HG03064 (cell line): ENCODE results near the gene CNDP2.
A peak's percentile ranks its signal among the peaks of the same experiment; 100 is the strongest.
"Not testable (repeated sequence)": the region's sequence is repeated elsewhere in the genome, so short reads cannot be mapped to it uniquely, and the experiment has no call there.

Source experiments
- ATAC-seq: cut with Tn5 transposase; IDR thresholded peaks from one replicate; pipeline ENCODE4 v1.9.1; 2021; ENCODE audit warnings: low read depth; ENCODE audit not compliant: unreplicated experiment

The CNDP2 gene

DNA sequence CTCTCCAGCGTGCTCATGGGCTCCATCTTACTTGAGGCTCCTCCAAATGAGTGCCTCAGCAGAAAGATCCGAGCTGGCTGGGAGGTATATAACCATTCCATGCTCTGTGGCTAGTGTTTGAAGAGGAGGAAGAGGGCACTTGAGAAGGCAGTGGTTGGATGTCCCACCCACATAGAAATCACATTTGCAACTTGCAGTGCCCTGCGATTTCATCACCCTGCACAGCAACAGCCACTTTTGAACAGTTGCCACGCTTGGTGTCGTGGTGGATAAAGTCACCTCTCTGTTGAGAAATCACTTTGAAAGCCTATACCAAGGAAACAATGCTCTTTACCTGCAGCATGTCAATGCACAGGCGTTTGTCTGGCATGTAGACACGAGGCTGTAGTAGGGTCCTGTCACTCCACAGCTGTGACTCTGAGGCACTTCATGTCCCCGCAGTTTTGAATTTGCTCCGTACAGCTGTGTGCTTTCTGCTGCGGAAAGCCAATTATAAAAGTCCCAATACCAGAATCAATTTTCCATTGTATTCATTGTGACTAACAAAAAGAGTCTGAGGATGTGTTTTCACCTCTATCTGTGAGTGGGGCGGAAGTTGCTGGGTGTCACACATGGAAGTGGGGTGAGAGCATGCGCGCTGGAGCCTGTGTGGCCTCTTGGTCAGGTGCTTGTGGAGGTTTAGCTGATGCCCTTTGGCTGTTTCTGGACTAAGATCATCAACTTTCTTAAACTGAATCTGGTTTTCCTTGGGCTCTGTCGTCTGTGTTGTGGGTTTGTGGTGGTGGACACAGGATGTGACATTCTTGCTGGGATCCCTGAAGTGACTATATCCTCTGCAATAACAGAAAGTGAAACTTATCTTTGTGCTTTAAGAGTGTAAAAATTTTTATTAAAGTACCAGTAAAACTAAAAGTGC is 2.8 kb downstream of the CNDP2 start:
- peak; percentile 25 for ATAC-seq

DNA sequence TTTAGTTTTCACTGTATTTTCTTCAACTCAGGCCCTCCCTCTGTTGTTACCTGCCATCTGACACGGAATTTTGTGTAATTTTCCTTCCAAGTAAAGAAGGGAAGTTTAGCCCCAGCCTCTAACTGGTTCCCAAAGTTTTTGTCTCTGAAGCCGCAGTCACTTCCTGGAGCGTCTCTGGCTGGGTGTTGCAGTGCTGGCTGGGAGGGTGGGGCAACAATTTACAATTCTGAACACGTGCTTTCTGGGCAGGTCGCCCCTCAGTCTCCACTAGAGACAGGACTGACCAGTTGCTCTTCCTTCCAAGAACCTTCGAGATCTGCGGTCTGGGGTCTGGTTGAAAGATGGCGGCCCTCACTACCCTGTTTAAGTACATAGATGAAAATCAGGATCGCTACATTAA is 3.5 kb downstream of the CNDP2 start:
- peak; percentile 41 for ATAC-seq

- no peak for ATAC-seq
Observed at GRCh38 chr18:74500372-74500771, 4.2 kb downstream of the CNDP2 start.

GRCh38 chr18:74500774-74501173 is 4.6 kb downstream of the CNDP2 start:
- ATAC-seq, result not testable (repeated sequence)

GRCh38 chr18:74501386-74501785 is 5.2 kb downstream of the CNDP2 start:
- ATAC-seq, result no peak

GRCh38 chr18:74503137-74503536 is 7.0 kb downstream of the CNDP2 start:
- no peak for ATAC-seq

GRCh38 chr18:74505776-74506175 is 9.6 kb downstream of the CNDP2 start:
- ATAC-seq, result no peak

DNA sequence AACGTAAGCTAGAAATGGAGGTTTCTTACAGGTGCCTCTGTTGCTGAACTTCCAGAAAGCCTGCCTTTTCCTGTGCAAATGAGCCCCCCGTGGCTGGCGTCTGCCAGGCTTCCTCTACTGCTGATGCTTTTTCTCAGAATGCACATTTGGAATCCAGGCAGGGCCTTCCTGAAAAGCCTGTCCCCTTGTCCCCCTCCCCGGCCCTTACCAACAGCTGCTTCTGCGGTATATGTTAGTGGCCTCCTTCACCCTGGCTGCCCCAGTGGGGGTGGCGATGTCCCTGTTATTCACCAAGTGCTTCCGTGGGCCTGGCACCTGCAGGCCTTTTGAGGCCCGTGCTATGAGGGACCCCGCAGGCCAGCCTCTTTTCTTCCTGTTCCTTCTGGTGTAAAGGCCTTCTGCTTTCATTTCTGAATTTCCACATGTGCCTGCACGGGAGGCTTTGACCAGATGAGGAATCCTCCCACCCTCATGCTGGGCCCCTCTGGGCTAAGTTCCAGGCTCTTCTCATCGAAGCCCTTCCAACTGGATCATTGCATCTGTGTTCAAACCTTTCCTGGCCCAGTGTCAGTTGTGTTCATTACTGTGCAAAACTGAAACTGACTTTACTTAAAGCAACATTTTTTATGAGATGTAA is 10.4 kb downstream of the CNDP2 start:
- no peak for ATAC-seq

DNA sequence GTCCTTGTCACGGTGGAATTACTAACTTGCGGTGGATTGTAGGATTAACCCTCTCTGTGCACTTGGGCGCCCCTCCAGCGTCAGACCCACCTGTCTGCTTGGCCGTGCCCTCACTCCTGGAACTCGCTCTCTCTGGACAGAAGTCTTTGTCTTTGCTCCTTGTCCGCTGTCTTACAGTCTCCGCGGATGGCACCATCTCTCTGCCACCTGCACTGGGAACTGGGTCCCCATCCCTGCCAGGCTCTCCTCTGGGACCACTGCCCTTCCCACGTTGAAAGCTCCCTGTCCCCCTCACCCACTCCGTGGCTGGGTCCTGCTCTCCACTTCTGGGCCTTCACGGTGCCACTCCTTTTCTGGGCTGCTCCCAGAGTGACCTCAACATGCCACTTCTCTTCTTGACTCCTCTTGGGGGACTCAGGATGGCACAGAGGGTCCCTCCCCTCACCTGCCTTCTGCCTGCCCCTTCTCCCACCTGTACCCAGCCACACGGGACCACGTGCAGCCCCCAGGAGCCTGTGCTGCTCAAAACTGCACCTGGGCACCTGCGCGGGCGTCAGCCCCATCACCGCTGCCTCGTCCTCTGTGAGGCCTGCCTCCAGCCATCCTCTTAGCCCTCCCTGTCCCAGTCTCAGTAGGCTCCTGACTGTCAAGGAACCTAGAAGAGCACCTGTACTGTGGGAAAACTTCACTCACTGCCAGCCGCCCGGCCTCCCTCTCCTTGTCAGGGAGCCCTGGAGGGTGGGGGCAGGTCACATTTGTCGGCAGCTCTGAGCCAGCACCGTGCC is 11.1 kb downstream of the CNDP2 start:
- ATAC-seq, result no peak

GRCh38 chr18:74507927-74508326 is 11.8 kb downstream of the CNDP2 start:
- ATAC-seq, result no peak

GRCh38 chr18:74508366-74508765 is 12.2 kb downstream of the CNDP2 start:
- ATAC-seq, result no peak

GRCh38 chr18:74508821-74509225 is 12.7 kb downstream of the CNDP2 start:
- no peak for ATAC-seq

GRCh38 chr18:74509856-74510769 is 13.9 kb downstream of the CNDP2 start:
- ATAC-seq, result no peak

DNA sequence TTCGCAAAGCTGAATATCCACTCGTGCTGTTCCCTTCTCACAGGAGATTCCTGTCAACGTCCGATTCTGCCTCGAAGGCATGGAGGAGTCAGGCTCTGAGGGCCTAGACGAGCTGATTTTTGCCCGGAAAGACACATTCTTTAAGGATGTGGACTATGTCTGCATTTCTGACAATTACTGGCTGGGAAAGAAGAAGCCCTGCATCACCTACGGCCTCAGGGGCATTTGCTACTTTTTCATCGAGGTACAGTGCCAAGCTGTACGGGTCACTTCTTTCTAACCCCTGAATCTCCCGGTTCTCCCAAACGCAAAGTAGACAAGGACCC is 14.6 kb downstream of the CNDP2 start:
- no peak for ATAC-seq

DNA sequence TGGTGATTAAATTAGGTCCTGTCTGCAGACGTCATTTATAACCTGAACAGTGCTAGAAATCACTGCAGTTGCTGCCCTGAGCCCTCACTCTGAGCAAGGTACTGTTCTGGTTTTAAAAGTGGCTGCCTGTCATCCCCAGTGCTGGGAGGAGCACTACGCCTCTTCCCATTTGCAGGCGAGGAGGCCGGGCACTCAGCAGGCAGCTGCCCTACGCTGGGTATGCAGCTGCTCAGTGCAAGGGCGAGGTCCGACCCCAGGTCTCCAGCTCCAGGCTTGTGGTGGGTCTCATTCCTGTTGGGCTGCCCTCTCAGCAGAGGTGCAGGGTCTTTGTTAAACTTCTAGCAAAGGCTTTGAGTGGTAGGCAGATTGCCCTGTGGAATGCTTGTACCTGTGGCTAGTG is 15.7 kb downstream of the CNDP2 start:
- no peak for ATAC-seq

GRCh38 chr18:74512321-74513053 is 16.3 kb downstream of the CNDP2 start:
- ATAC-seq, result no peak

- no peak for ATAC-seq
Observed at GRCh38 chr18:74513149-74513882, 17.2 kb downstream of the CNDP2 start.

GRCh38 chr18:74513883-74514205 is 17.7 kb downstream of the CNDP2 start:
- ATAC-seq, result no peak

- no peak for ATAC-seq
Observed at GRCh38 chr18:74514860-74515495, 18.8 kb downstream of the CNDP2 start.
